T-helper 2 cell treated with Interferon-gamma antibody and Interleukin-4, amounts not matched to agents 5 μg/mL and 100 μg/mL, for 36 hours (primary cell): Measurements from ENCODE around the gene GPR137B.
A peak's percentile ranks its signal among the peaks of the same experiment; 100 is the strongest.

Experiments used
- DNase-seq: peaks from one replicate; pipeline ENCODE4 v3.0.0; 2021; ENCODE audit warnings: low spot score
- H3K27ac Mint-ChIP-seq: one replicate; pipeline ENCODE4 v1.8.0; 2021; ENCODE audit warnings: mild to moderate bottlenecking, mixed read lengths
- H3K27me3 Mint-ChIP-seq: one replicate; pipeline ENCODE4 v1.8.0; 2021; ENCODE audit warnings: low read depth, mixed read lengths
- H3K36me3 Mint-ChIP-seq: one replicate; pipeline ENCODE4 v1.8.0; 2021; ENCODE audit warnings: low read depth, mixed read lengths
- H3K4me1 Mint-ChIP-seq: one replicate; pipeline ENCODE4 v1.8.0; 2021; ENCODE audit warnings: low read depth, mixed read lengths
- H3K4me3 Mint-ChIP-seq: one replicate; pipeline ENCODE4 v1.8.0; 2022; ENCODE audit warnings: mild to moderate bottlenecking, moderate library complexity, mixed read lengths
- H3K9me3 Mint-ChIP-seq: one replicate; pipeline ENCODE4 v1.8.0; 2021; ENCODE audit warnings: mixed read lengths

The GPR137B gene

DNA sequence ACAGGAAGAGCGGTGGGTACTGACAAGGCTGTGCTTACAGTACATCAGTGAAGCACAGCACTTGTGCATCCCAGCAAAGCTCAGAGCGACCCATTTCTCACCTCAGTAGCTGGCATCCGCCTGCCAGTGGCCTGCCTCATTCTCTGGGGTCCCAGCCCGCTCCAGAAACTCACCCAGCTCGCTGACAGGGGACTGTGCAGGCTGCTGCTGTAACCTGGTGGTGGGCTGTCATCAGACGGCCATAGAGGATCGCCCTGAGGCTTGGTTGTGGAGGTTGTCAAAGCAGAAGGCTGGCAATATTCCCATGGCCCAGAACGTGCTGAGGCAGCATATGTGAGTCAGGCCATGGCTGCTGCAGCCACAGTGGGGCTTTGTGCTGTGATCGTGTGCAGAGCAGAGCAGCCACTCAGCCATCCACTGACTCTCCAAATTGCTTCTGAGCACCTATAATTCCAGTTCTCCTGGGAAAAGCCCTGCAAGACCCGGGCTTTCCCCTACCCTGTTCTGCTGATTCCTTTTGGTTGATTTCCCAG lies 13.6 kb upstream of the GPR137B start:
- DNase-seq = no peak
- H3K4me1 Mint-ChIP-seq = no peaks in the 10 kb centered on the region
- H3K9me3 Mint-ChIP-seq = no peaks in the 10 kb centered on the region
- no peaks in the 10 kb centered on the region for H3K36me3 Mint-ChIP-seq
- H3K27ac Mint-ChIP-seq = no peak overlapping the region
- no peak overlapping the region for H3K4me3 Mint-ChIP-seq
- H3K27me3 Mint-ChIP-seq = peaks cover 34% of the 10 kb centered on the region

DNA sequence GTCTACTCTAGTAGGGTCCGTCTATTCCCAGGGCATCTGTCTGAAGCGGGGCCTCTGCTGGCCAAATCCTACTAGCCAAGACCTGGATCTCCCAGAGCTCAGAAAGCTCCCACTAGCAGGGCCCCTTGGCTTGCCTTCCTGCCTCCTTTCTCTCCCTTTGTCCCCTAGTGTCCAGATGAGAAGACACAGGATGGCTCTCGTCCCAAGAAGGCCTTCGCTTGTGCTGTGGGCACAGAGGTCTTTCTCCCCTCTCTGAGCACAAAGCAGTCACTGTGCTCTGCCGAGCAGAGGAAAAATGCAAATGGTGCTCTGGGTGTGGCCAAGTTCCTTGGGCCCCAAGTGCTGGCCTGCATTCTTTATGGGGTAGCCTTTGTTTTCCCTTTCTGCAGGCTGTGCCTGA lies 13.0 kb upstream of the GPR137B start:
- Mint-ChIP-seq H3K4me1 (no peaks in the 10 kb centered on the region), H3K4me3 (no peak overlapping the region), H3K9me3 (no peaks in the 10 kb centered on the region), H3K27me3 (peaks cover 36% of the 10 kb centered on the region), H3K36me3 (no peaks in the 10 kb centered on the region), H3K27ac (no peak overlapping the region)
- DNase-seq = no peak

DNA sequence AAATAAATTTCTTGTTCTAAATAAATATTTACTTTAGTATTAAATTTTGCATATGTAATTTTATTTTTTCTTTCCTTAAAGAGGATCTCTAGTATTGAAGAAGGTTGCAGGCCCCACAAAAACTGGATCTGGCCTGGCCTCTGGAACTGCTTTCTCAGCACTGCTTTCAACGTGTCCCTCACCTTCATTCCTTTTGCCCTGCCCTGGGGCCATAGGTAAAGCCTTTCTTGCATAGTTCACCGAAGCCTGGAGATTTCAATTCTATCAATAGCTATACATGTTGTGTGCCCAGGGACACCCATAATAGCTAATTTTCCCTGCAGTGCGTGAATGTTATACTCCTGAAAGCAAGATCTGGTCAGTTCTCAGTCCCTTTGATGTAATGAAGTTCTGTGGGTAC lies 12.0 kb upstream of the GPR137B start:
- no peaks in the 10 kb centered on the region for H3K4me1 Mint-ChIP-seq
- no peak overlapping the region for H3K4me3 Mint-ChIP-seq
- no peak overlapping the region for H3K27ac Mint-ChIP-seq
- peaks cover 47% of the 10 kb centered on the region for H3K27me3 Mint-ChIP-seq
- H3K36me3 Mint-ChIP-seq = no peaks in the 10 kb centered on the region
- H3K9me3 Mint-ChIP-seq = no peaks in the 10 kb centered on the region
- DNase-seq = no peak

DNA sequence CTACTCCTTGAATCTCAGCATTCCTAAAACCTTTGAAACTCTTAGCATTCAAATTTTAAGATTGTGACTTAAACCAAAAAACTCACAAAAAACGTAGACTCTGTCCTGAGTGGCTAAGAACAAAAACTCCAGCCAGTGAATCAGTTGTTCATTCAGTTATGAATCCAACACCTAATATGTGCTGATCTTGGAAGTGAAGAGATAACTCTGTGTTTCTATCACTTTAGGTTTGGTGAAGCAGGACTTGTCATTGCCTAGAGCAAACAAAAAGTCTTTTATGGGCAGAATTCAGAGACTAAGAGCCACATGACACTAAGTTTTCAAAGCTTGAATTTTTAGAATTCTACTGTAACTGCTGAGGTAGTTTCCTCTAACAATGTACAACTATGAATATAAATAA lies 10.4 kb upstream of the GPR137B start:
- Mint-ChIP-seq H3K27me3 (peaks cover 55% of the 10 kb centered on the region), H3K9me3 (no peaks in the 10 kb centered on the region), H3K27ac (no peak overlapping the region), H3K4me1 (no peaks in the 10 kb centered on the region), H3K36me3 (no peaks in the 10 kb centered on the region), H3K4me3 (no peak overlapping the region)
- no peak for DNase-seq

DNA sequence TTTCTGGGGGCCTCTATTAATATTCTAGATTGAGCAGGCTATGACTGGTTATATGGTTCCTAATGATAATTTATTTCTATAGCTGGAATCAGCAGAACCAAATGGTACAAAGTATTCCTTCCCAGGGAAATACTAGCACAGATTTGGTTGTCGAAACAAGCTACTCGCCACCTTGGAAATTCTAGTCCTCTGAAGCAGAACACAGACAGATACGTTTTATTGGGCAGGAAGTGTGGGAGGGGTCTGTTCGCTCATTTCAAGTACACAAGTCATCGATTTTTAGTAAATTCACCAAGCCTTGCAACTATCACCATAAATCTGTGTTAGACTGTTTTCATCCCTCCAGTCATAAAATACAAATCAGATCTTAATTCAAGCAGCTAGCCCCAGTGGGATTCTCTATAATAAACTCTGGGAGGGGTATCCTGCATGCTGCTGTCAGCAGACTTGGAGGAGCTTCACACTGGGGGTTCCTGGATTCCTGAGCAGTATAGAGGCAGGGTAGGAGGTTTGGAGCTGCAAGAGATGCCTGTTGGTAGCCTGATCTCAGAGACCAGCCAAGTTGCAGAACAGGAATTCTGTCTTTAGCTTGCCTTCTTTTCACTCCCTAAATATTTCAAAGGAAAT lies 9.8 kb upstream of the GPR137B start:
- no peaks in the 10 kb centered on the region for H3K36me3 Mint-ChIP-seq
- H3K4me3 Mint-ChIP-seq = no peak overlapping the region
- no peaks in the 10 kb centered on the region for H3K9me3 Mint-ChIP-seq
- peaks cover 58% of the 10 kb centered on the region for H3K27me3 Mint-ChIP-seq
- DNase-seq = no peak
- no peak overlapping the region for H3K27ac Mint-ChIP-seq
- no peaks in the 10 kb centered on the region for H3K4me1 Mint-ChIP-seq

DNA sequence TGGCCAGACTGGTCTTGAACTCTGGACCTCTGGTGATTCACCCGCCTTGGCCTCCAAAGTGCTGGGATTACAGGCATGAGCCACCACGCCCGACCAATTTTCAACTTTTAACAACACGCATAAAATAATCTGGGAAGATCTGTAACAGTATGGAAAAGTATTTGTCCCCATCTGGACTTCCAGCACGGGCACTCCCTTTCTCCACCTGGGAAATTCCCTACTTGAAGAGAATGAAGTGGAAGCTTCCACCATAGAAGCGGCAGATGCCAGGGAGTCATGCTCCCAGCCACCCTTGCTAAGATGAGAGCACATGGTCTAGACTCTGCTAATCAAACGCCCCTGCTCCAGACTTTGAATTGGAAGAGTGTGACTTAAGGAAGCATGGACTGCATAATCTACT lies 9.0 kb upstream of the GPR137B start:
- Mint-ChIP-seq H3K4me3 (no peak overlapping the region), H3K27me3 (peaks cover 59% of the 10 kb centered on the region), H3K27ac (no peak overlapping the region), H3K4me1 (no peaks in the 10 kb centered on the region), H3K36me3 (no peaks in the 10 kb centered on the region), H3K9me3 (no peaks in the 10 kb centered on the region)
- DNase-seq = no peak

DNA sequence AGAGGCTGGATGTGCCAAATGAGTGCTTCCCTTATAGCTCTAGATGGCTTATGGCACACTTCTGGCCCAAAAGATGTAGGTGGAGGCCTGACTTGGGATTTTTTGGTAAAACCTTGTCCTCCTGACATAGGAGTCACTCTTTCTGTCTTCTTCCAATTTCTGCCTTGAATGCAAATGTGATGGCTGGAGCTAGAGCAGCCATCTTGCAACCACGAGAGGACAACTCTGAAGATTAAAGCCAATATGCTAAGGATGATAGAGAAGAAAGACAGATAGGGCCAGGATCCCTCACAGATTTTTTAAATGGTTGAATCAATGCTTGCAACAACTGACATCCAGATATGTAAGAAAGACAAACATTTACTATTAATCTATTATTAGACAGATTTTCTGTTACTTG lies 8.5 kb upstream of the GPR137B start:
- H3K4me3 Mint-ChIP-seq = no peak overlapping the region
- no peaks in the 10 kb centered on the region for H3K36me3 Mint-ChIP-seq
- peaks cover 64% of the 10 kb centered on the region for H3K27me3 Mint-ChIP-seq
- H3K4me1 Mint-ChIP-seq = no peaks in the 10 kb centered on the region
- H3K27ac Mint-ChIP-seq = no peak overlapping the region
- DNase-seq = no peak
- H3K9me3 Mint-ChIP-seq = no peaks in the 10 kb centered on the region

DNA sequence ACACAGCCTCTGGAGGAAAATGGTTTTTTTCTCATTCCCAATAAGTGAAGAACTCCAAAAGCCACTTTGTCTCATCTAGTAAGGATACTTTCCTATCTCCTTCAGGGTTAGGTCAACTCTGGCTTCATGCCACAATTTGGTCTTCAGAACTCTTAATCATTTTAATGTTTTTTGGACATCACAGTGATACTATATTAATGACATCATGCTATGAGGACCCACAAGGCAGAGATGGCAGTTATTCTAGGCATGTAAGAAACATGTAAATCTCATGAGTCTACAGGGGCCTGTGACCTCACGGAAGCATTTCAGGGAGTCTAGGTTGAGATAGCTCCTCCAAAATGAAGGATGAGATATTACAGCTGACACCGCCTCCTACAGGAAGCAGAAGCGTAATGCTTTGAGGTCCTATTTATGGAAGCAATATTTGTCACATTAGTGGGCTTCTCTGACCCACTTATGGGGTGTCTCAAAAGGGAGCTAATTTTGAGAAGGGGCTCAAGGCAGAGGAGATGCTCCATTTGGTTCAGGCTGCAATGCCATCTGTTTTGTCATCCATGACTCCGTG lies 5.0 kb upstream of the GPR137B start:
- Mint-ChIP-seq H3K27me3 (peaks cover 76% of the 10 kb centered on the region), H3K27ac (no peak overlapping the region), H3K4me3 (no peak overlapping the region)

DNA sequence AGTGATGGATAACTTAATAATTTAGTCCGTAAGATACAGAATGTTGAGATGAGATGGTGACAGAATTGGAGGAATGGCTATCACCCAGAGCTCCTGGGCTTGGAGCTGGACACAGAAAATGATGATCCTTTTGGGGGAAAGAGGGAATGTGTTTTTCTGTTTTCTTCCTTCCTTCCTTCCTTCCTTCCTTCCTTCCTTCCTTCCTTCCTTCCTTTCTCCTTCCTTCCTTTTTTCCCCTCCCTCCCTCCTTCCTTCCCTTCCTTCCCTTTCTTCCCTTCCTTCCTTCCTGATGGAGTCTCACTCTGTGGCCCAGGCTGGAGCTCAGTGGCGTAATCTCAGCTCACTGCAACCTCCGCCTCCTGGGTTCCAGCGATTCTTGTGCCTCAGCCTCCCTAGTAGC lies 2.8 kb upstream of the GPR137B start:
- H3K4me1 Mint-ChIP-seq = peaks cover 12% of the 10 kb centered on the region
- no peaks in the 10 kb centered on the region for H3K36me3 Mint-ChIP-seq
- no peak overlapping the region for H3K4me3 Mint-ChIP-seq

More for the DNA sequence above, 5.0 kb upstream of the GPR137B start:
- Mint-ChIP-seq H3K9me3 (no peaks in the 10 kb centered on the region), H3K4me1 (peaks cover 7% of the 10 kb centered on the region), H3K36me3 (no peaks in the 10 kb centered on the region)
- DNase-seq = no peak

DNA sequence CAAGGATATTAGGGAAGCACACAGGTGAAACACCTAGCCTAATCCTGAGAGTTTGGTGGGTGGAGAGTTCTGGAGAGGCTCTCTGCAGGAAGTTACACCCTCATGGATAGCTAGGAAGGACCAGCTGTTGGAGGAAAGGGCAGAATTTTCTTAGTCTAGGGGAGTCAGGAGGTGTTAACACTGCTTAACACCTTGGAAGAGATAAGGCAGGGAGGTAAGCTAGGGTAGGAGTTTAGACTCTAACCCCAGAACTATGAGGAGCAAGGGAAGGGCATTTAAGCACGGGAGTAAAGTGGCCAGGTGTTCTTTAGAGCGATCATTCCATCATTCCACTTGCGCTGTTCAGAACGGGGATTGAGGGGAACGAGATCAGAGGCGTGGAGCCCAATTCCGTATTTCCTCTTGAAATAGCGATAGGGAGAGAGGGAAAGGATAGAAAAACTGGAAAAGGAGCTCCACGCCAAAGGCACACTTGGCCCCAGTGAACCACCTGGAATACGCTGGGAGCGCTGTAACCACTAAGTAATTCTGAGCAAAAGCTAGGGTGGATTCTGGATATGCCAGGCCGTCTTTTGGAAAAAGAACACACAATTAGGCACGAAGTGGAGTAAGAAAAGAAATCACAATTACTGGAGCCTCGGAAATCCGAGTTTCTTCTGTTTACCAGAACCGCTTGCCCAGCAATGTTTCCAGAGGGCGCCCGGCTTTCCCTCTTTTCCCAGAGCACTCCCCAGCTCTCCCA lies 1.5 kb upstream of the GPR137B start:
- no peak overlapping the region for H3K27ac Mint-ChIP-seq

More for the DNA sequence above, 2.8 kb upstream of the GPR137B start:
- peaks cover 65% of the 10 kb centered on the region for H3K27me3 Mint-ChIP-seq
- no peaks in the 10 kb centered on the region for H3K9me3 Mint-ChIP-seq
- no peak overlapping the region for H3K27ac Mint-ChIP-seq
- DNase-seq = no peak

DNA sequence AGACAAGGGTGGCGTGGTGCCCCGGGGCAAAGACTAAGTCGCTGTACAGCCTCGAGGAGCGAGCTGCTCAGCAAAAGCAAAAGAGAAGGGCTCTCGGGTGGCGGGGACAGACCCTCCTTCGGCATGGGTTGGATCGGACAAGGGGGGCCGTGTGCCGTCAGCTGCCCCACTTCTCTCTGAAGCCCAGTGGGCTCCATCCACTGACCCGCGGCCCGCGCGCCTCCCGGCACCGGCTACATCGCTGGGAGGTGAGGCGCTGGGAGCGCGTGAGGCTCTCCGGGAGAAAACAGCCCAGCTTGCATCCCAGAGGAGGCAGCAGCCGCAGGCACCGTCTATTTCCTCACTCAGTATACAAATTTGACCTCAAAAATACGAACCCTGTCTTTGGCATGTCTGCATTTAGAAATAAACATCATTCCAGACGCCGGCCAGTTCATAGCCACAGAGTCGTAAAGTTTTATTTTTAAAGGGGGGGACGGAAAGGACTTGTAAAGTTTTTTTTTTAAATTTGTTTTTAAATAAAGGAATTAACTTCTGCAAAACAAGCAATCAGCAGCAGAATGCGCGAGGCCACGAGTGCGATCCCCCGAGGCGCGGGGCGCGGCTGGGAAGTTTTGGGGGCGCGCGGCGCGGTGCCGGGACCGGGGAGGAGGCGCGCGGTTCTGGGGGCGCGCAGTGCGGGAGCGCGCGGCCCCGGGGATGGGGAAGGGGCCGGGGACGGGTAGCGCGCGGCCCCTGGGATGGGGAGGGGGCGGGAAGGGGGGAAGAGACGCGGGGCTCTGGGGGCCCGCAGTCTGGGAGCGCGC lies 689 bp upstream of the GPR137B start:
- H3K4me3 Mint-ChIP-seq = peak overlapping the region; percentile 84
- no peaks in the 10 kb centered on the region for H3K9me3 Mint-ChIP-seq
- H3K27ac Mint-ChIP-seq = no peak overlapping the region
- peaks cover 13% of the 10 kb centered on the region for H3K4me1 Mint-ChIP-seq
- H3K27me3 Mint-ChIP-seq = peaks cover 50% of the 10 kb centered on the region
- no peaks in the 10 kb centered on the region for H3K36me3 Mint-ChIP-seq
- no peak for DNase-seq

More for the DNA sequence above, 1.5 kb upstream of the GPR137B start:
- Mint-ChIP-seq H3K4me1 (peaks cover 13% of the 10 kb centered on the region), H3K4me3 (peak overlapping the region; percentile 84), H3K36me3 (no peaks in the 10 kb centered on the region), H3K9me3 (no peaks in the 10 kb centered on the region), H3K27me3 (peaks cover 53% of the 10 kb centered on the region)
- no peak for DNase-seq

DNA sequence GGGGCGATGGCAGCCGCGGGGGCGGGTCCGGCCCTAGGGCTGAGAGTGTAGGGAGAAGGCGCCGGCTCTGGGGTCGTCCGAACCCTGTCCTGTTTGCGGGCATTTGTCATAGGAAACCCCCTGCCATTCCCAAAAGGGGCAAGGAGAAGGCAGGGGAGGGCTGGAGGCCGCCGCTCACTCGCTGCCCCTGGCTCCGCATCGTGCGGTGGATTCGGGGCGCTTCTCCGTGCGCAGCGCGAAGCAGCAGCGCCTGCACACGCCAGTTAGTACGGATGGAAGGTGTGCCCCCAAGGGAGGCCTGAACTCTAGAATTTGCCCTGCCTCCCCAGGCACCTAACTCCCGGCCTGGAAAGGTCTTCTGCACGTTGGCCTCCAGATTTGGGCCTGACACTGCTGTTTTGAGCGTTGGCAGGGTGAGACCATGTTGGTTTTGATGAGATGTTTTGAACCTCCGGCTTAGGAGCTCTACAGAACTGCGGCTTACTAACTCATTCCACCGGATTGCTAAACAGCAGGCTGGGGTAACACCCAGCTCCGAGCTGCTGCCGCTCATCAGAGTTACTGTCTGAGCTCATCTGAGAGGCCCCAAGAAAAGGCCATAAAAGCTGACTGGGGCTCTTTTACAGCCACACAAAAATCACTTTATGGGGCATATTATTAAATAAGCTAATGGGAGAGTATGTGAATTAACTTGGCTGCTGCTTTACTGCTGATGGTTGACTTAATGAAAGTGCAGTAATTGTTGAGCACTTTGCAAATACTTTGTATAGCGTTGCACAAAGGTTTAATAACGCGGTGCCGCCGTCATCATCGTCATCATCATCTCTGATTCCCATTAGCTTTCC lies 987 bp downstream of the GPR137B start:
- Mint-ChIP-seq H3K9me3 (no peaks in the 10 kb centered on the region), H3K36me3 (no peaks in the 10 kb centered on the region), H3K4me3 (peak overlapping the region; percentile 93), H3K27ac (peak overlapping the region; percentile 7), H3K27me3 (peaks cover 42% of the 10 kb centered on the region), H3K4me1 (peaks cover 13% of the 10 kb centered on the region)
- peak; percentile 45 for DNase-seq

DNA sequence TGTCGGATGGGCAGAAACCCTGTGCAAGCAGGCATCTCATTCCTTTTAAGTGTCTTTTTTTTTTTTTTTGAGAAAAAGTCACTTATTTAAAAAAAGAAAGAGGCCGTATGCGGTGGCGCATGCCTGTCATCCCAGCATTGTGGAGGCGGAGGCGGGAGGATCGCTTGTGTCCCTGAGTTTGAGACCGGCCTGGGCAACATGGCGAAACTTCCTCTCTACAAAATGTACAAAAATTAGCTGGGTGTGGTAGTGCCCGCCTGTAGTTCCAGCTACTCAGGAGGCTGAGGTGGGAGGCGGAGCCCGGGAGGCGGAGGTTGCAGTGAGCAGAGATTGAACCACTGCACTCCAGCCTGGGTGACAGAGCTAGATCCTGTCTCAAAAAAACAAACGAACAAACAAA lies 1.7 kb downstream of the GPR137B start:
- Mint-ChIP-seq H3K9me3 (no peaks in the 10 kb centered on the region), H3K27ac (no peak overlapping the region), H3K36me3 (no peaks in the 10 kb centered on the region), H3K27me3 (peaks cover 35% of the 10 kb centered on the region), H3K4me1 (peaks cover 13% of the 10 kb centered on the region), H3K4me3 (no peak overlapping the region)
- no peak for DNase-seq
